ENCODE measurements around the gene STX4.

The STX4 gene

DNA sequence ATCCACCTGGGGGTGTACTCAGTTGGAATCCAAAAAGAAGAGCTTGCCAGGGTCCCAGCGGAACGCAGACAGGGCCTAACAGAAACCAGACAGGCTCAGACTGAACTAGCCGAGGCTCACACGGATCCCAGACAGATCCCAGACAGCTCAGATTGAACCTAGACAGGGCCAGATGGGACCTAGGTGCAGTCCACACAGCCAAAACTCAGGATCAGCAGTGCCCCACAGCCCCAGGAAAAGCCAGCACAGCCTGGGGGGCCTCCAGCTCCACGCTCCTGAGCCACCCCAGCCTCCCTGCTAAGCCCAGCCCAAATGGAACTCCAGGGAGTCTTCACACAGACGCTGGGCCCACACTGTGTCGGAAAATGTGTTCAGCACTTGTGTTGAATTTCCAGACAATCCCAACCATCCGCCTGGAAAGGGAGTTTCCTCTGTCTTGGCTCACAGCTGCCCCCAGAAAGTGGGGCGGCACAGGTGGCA lies 30.5 kb upstream of the STX4 start:
- H3K27me3 ChIP-seq (ENCODE audit: insufficient read depth, low read depth, severe bottlenecking), result no peaks in the 10 kb centered on the region
- DNase-seq, result peak; percentile 67
- TF ChIP-seq CTCF (IDR thresholded peaks at IDR 0.05; ENCODE audit: low read depth, low read length), result no peak
- H3K9me3 ChIP-seq (ENCODE audit: severe bottlenecking), result no peaks in the 10 kb centered on the region
- no peak overlapping the region for H3K4me3 ChIP-seq (ENCODE audit: low read depth, low read length)
- peak overlapping the region; percentile 87 for H3K27ac ChIP-seq
- peaks cover 4% of the 10 kb centered on the region; the same call in 1 of the 2 replicates for H3K36me3 ChIP-seq

- Histone ChIP-seq H3K27me3 (ENCODE audit: insufficient read depth, low read depth, severe bottlenecking) (no peaks in the 10 kb centered on the region), H3K4me3 (ENCODE audit: low read depth, low read length) (no peak overlapping the region), H3K36me3 (peaks cover 4% of the 10 kb centered on the region; the same call in 1 of the 2 replicates), H3K9me3 (ENCODE audit: severe bottlenecking) (no peaks in the 10 kb centered on the region), H3K27ac (peak overlapping the region; percentile 87)
- no peak for TF ChIP-seq CTCF (IDR thresholded peaks at IDR 0.05; ENCODE audit: low read depth, low read length)
- no peak for DNase-seq
Observed at GRCh38 chr16:31003744-31004143, 29.6 kb upstream of the STX4 start.

DNA sequence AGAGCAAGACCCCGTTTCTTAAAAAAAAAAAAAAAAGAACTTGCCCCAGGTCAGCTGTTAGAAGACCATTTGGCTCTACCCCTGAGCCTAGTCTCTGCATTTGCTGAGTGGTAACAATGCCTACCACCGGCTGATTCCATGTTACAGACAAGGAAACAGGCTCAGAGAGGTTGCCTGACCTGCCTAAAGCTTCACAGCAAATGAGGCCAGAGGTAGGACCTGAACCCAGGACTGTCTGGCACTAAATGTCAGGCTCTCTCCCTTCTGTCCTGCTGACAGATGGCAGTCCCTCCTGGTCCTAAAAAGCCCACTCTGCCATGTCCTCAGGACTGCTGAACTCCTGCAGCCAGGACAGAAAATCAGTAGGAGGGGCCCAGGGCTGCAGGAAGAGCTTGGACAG lies 28.7 kb upstream of the STX4 start:
- peaks cover 4% of the 10 kb centered on the region; the same call in 1 of the 2 replicates for H3K36me3 ChIP-seq
- H3K27me3 ChIP-seq (ENCODE audit: insufficient read depth, low read depth, severe bottlenecking), result no peaks in the 10 kb centered on the region
- no peak overlapping the region for H3K4me3 ChIP-seq (ENCODE audit: low read depth, low read length)
- no peak overlapping the region for H3K27ac ChIP-seq
- TF ChIP-seq CTCF (IDR thresholded peaks at IDR 0.05; ENCODE audit: low read depth, low read length), result no peak
- H3K9me3 ChIP-seq (ENCODE audit: severe bottlenecking), result no peaks in the 10 kb centered on the region
- no peak for DNase-seq

GRCh38 chr16:31005350-31006085 lies 27.8 kb upstream of the STX4 start:
- Histone ChIP-seq H3K36me3 (peaks cover 4% of the 10 kb centered on the region; the same call in 1 of the 2 replicates), H3K9me3 (ENCODE audit: severe bottlenecking) (no peaks in the 10 kb centered on the region), H3K27ac (peak overlapping the region; percentile 94), H3K4me3 (ENCODE audit: low read depth, low read length) (peak overlapping the region; percentile 2), H3K27me3 (ENCODE audit: insufficient read depth, low read depth, severe bottlenecking) (no peaks in the 10 kb centered on the region)
- TF ChIP-seq CTCF (IDR thresholded peaks at IDR 0.05; ENCODE audit: low read depth, low read length), result no peak
- peak; percentile 58 for DNase-seq

DNA sequence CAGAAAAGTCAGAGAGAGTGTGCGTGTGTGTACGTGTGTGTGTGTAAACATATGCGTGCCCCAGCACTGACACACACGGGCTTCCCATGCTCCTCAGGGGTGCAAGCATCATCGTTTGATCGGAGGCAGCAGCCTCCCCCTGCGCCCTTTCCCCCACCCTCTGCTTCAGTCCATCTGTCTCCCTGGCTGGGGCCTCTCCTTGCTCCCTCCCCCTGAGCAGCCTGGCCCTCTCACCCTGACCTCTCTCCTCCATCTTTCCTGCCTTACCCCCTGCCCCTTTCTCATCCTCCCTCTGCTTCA lies 27.3 kb upstream of the STX4 start:
- H3K9me3 ChIP-seq (ENCODE audit: severe bottlenecking), result no peaks in the 10 kb centered on the region
- H3K27ac ChIP-seq, result peak overlapping the region; percentile 94
- no peaks in the 10 kb centered on the region for H3K27me3 ChIP-seq (ENCODE audit: insufficient read depth, low read depth, severe bottlenecking)
- H3K36me3 ChIP-seq, result no peaks in the 10 kb centered on the region
- H3K4me3 ChIP-seq (ENCODE audit: low read depth, low read length), result peak overlapping the region; percentile 2
- peak; percentile 85 for DNase-seq
- no peak for TF ChIP-seq CTCF (IDR thresholded peaks at IDR 0.05; ENCODE audit: low read depth, low read length)

GRCh38 chr16:31006589-31006988 lies 26.8 kb upstream of the STX4 start:
- Histone ChIP-seq H3K36me3 (no peaks in the 10 kb centered on the region), H3K27ac (peak overlapping the region; percentile 94), H3K4me3 (ENCODE audit: low read depth, low read length) (no peak overlapping the region), H3K9me3 (ENCODE audit: severe bottlenecking) (no peaks in the 10 kb centered on the region), H3K27me3 (ENCODE audit: insufficient read depth, low read depth, severe bottlenecking) (no peaks in the 10 kb centered on the region)
- no peak for DNase-seq
- TF ChIP-seq CTCF (IDR thresholded peaks at IDR 0.05; ENCODE audit: low read depth, low read length), result no peak
